HepG2 (cell line): ENCODE data around the gene RARG. TPM values are rescaled to one million over a fixed set of nuclear protein-coding genes. Genes with fewer than 3 reads are reported as not detected.

ENCODE experiments used
- ARHGAP35 ChIP-seq: sonication (generic); formaldehyde crosslinking; IDR thresholded peaks from 2 replicates; pipeline ENCODE4 v1.9.0; 2022; ENCODE audit warnings: mild to moderate bottlenecking, inconsistent platforms, moderate library complexity, missing genetic modification reagents, borderline replicate concordance
- BATF2 ChIP-seq: sonication (generic); formaldehyde crosslinking; IDR thresholded peaks from 2 replicates; pipeline ENCODE4 v1.8.0; 2022; ENCODE audit warnings: mild to moderate bottlenecking, missing genetic modification reagents, moderate library complexity
- CBX2 ChIP-seq, 2 experiments: fragments of 200-600 bp in 1 of 2; sonication (generic); formaldehyde crosslinking in 1 of 2; IDR thresholded peaks; 2 replicates each; pipeline versions ENCODE4 v1.7.0 to v1.8.1; 2018 to 2022; ENCODE audit warnings: low read depth in 2 of 2, low read length in 1 of 2, mild to moderate bottlenecking in 1 of 2, missing genetic modification reagents in 1 of 2
- FIP1L1 ChIP-seq: fragments of 200-400 bp; formaldehyde crosslinking; IDR thresholded peaks from 2 replicates; pipeline ENCODE4 v1.6.1; 2018; ENCODE audit warnings: low read depth, mild to moderate bottlenecking, low read length, moderate library complexity, borderline replicate concordance; ENCODE audit not compliant: insufficient read depth
- FOXA3 ChIP-seq: IDR thresholded peaks from 2 replicates; pipeline ENCODE4 v1.6.1; 2016; ENCODE audit warnings: missing genetic modification reagents, missing compliant biosample characterization
- GTF2F1 ChIP-seq: fragments of 150-350 bp; IDR thresholded peaks from 2 replicates; pipeline ENCODE4 v1.6.1; 2014; ENCODE audit warnings: low read length
- HOXA7 ChIP-seq: sonication (generic); formaldehyde crosslinking; IDR thresholded peaks from 2 replicates; pipeline ENCODE4 v1.8.1; 2022; ENCODE audit warnings: mild to moderate bottlenecking, missing genetic modification reagents, moderate library complexity
- IKZF1 ChIP-seq: fragments of 450-650 bp; IDR thresholded peaks from 2 replicates; pipeline ENCODE4 v1.7.1; 2016
- NBN ChIP-seq: fragments of 450-650 bp; conservative IDR thresholded peaks from 2 replicates; pipeline ENCODE4 v1.6.1; 2017
- RFXANK ChIP-seq: IDR thresholded peaks from 2 replicates; pipeline ENCODE4 v1.6.1; 2016
- STAT6 ChIP-seq: sonication (generic); formaldehyde crosslinking; IDR thresholded peaks from 2 replicates; pipeline ENCODE4 v1.4.0; 2020; ENCODE audit warnings: missing genetic modification reagents, mild to moderate bottlenecking, borderline replicate concordance
- TCF7L2 ChIP-seq: IDR thresholded peaks from 2 replicates; pipeline ENCODE4 v1.6.1; 2011; ENCODE audit warnings: mild to moderate bottlenecking, low read depth, low read length, moderate library complexity
- ZBTB49 ChIP-seq: sonication (generic); formaldehyde crosslinking; IDR thresholded peaks from 2 replicates; pipeline ENCODE4 v1.4.0; 2020; ENCODE audit warnings: missing genetic modification reagents, borderline replicate concordance
- ZFAT ChIP-seq: sonication (generic); formaldehyde crosslinking; conservative IDR thresholded peaks from 2 replicates; pipeline ENCODE4 v1.8.1; 2023; ENCODE audit warnings: missing genetic modification reagents, inconsistent platforms
- ZNF143 ChIP-seq: sonication (generic); formaldehyde crosslinking; IDR thresholded peaks from 2 replicates; pipeline ENCODE4 v1.4.0; 2020; ENCODE audit warnings: missing genetic modification reagents
- ZNF282 ChIP-seq: fragments of 450-650 bp; IDR thresholded peaks from 2 replicates; pipeline ENCODE4 v1.6.1; 2018; ENCODE audit not compliant: partially characterized antibody
- ZNF441 ChIP-seq: sonication (generic); formaldehyde crosslinking; IDR thresholded peaks from 2 replicates; pipeline ENCODE4 v1.7.0; 2021; ENCODE audit warnings: missing genetic modification reagents, borderline replicate concordance
- ZNF512 ChIP-seq: sonication (generic); formaldehyde crosslinking; IDR thresholded peaks from 2 replicates; pipeline ENCODE4 v1.4.0; 2020; ENCODE audit warnings: mild to moderate bottlenecking, missing genetic modification reagents
- ZNF629 ChIP-seq: sonication (generic); formaldehyde crosslinking; conservative IDR thresholded peaks from 2 replicates; pipeline ENCODE4 v1.5.0; 2020; ENCODE audit warnings: missing genetic modification reagents
- ZNF766 ChIP-seq: sonication (generic); formaldehyde crosslinking; IDR thresholded peaks from 2 replicates; pipeline ENCODE4 v1.5.0; 2020; ENCODE audit warnings: missing genetic modification reagents, borderline replicate concordance
- ZNF781 ChIP-seq: sonication (generic); formaldehyde crosslinking; IDR thresholded peaks from 2 replicates; pipeline ENCODE4 v1.5.1; 2020; ENCODE audit warnings: borderline replicate concordance, mild to moderate bottlenecking, missing genetic modification reagents; ENCODE audit errors: not compliant biosample characterization
- polyA plus RNA-seq, 8 experiments: library from polyadenylated mRNA; depleted of rRNA in 3 of 8; stranded (reverse) in 7 of 8; unstranded in 1 of 8; fragments of >200 nt; fragmentation: Illumina TruSeq in 4 of 8; extraction: Trizol in 4 of 8; gene quantifications; 2 replicates each; pipeline versions ENCODE4 v1.2.1 to v1.2.3, GENCODE V29; 2011 to 2016; ENCODE audit warnings: low read depth in 4 of 8, missing spikeins in 1 of 8, mixed read lengths in 1 of 8; ENCODE audit not compliant: insufficient read depth in 1 of 8
- total RNA-seq, 5 experiments: library from RNA; depleted of rRNA; stranded (reverse); fragments of >200 nt; fragmentation: Illumina TruSeq; extraction: Trizol; gene quantifications; 2 replicates each; pipeline ENCODE4 v1.2.3, GENCODE V29; 2016; ENCODE audit warnings: low read depth in 1 of 5
- TF ChIP-seq, protein P1 (sequence below): sonication (generic); formaldehyde crosslinking; IDR thresholded peaks from 2 replicates; pipeline ENCODE4 v1.8.0; 2022; ENCODE audit warnings: mild to moderate bottlenecking, missing genetic modification reagents, moderate library complexity

The RARG gene
- total and polyA plus RNA-seq, 2 of the 13 experiments (the other 11 are each of a cell fraction or from before 2014, with no cell fraction given), result 0.77 to 1.5 TPM

GRCh38 chr12:53174881-53175491, 57.0 kb downstream of the RARG start (continued):
- TF ChIP-seq ZNF282 (no peak), CBX2 (IDR thresholded peaks at IDR 0.05; ENCODE audit: low read depth, low read length) (no peak), CBX2 (CRISPR knock-in tag; IDR thresholded peaks at IDR 0.05; ENCODE audit: low read depth) (no peak), IKZF1 (no peak), BATF2 (CRISPR knock-in tag) (no peak), ZNF512 (CRISPR knock-in tag) (no peak), FIP1L1 (no peak), ZNF629 (CRISPR knock-in tag) (peak; percentile 86), ZNF143 (CRISPR knock-in tag) (no peak), ZNF781 (no peak), FOXA3 (peak; percentile 84), TCF7L2 (no peak), ARHGAP35 (CRISPR knock-in tag) (no peak), NBN (no peak), STAT6 (CRISPR knock-in tag) (no peak), HOXA7 (no peak), ZNF766 (no peak), ZBTB49 (CRISPR knock-in tag) (no peak), ZNF441 (CRISPR knock-in tag) (no peak), RFXANK (no peak), ZFAT (CRISPR knock-in tag) (no peak), GTF2F1 (no peak)
- TF ChIP-seq, protein P1, sequence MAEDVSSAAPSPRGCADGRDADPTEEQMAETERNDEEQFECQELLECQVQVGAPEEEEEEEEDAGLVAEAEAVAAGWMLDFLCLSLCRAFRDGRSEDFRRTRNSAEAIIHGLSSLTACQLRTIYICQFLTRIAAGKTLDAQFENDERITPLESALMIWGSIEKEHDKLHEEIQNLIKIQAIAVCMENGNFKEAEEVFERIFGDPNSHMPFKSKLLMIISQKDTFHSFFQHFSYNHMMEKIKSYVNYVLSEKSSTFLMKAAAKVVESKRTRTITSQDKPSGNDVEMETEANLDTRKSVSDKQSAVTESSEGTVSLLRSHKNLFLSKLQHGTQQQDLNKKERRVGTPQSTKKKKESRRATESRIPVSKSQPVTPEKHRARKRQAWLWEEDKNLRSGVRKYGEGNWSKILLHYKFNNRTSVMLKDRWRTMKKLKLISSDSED, result no peak
